Measurements from ENCODE around the gene CCDC167. TPM values are rescaled to one million over a fixed set of nuclear protein-coding genes. Genes with fewer than 3 reads are reported as not detected.

CCDC167 gene
- polyA plus RNA-seq, 3 donors, result 24.8 to 32.6 (median 31.1) TPM

DNA sequence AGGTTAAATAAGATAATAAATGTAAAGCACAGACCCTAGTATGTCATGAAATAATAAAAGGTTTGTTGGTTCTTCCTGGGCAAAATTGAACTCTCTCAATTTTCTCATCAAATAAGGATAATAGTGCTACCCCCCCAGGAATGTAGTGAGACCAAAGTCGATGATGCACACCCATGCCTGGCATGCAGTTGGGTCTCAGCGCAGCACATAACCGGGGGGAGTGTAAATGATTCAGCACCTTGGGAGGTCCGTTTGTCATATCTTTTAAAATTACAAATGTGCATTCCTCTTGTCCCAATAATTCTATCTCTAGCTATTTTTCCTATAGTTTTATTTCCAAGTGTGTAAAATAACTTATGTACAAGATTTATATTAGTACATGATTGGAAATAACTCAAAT lies 31.3 kb upstream of the CCDC167 start:
- no peak for DNase-seq (ENCODE audit: low read depth in 3 of 3, low spot score in 2 of 3)

DNA sequence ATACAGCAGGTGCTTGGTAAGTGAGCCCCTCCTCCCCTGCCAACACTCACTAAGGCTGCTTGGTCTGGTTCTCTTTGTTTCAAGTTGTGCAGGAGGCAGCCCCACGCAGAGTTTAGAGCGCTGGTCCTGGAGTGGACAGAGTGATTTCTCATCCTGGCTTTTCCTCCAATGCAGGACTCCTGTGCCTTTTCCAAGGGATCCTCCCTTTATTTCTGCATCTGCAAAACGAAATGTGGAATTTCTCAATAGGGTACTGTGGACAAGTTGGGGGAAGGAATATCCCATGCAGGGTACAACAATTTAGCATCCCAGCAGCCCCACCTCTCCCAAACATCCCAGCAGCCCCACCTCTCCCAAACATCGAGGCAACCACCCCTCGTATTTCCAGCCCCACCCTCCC lies 30.6 kb upstream of the CCDC167 start:
- DNase-seq (ENCODE audit: low read depth in 3 of 3, low spot score in 2 of 3), result no peak

GRCh38 chr6:37528541-37528940 lies 28.8 kb upstream of the CCDC167 start:
- DNase-seq (ENCODE audit: low read depth in 3 of 3, low spot score in 2 of 3), result no peak

- no peak for DNase-seq (ENCODE audit: low read depth in 3 of 3, low spot score in 2 of 3)
These were observed 26.0 kb upstream of the CCDC167 start for GRCh38 chr6:37525460-37526357.

- no peak for DNase-seq (ENCODE audit: low read depth in 3 of 3, low spot score in 2 of 3)
These were observed 25.3 kb upstream of the CCDC167 start for GRCh38 chr6:37524970-37525318.

DNA sequence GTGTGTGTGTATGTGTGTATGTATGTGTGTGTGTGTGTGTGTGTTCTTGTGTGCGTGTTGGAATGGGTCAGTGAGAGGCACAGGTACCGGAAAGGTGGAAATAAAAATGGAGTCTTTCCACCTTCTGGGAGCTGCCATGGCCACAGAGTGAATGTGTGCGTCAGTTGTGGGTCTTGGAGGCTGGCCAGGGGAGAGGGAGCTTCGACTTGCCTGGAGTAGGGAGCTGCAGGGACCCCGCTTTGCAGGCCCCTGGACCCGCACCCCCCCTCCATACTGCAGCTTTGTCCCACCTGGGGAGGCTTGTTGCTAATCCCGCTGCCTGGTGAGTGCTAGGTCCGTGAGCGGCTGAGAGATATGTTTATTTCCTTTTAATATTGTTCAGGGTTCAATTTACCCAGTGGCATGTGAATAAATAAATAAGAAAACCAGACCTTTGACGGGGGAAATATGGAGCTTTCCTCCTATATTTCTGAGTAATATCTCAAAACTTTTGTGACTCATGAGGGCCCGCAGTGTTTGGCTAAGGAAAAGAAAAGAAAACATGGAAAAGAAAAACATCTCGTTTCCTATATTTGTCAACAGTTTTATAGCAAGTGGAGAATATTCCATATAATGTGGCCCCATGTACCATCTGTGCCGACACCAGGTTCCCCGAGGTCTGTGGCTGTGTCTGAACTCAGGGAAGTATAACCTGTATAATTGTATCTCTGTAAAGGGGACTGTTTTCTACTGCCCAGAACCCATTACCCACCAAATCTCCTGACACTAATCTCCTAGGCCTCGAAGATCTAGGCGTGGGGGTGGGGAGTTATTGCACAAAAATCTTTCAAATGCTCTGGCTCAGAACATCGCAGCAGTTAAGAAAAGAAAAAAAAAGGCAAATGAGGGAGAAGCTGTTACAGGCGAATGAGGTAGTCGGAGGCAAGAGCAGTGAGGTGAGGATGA lies 24.6 kb upstream of the CCDC167 start:
- DNase-seq (ENCODE audit: low read depth in 3 of 3, low spot score in 2 of 3), result no peak

- no peak for DNase-seq (ENCODE audit: low read depth in 3 of 3, low spot score in 2 of 3)
These were observed 23.7 kb upstream of the CCDC167 start for GRCh38 chr6:37523412-37523811.

DNA sequence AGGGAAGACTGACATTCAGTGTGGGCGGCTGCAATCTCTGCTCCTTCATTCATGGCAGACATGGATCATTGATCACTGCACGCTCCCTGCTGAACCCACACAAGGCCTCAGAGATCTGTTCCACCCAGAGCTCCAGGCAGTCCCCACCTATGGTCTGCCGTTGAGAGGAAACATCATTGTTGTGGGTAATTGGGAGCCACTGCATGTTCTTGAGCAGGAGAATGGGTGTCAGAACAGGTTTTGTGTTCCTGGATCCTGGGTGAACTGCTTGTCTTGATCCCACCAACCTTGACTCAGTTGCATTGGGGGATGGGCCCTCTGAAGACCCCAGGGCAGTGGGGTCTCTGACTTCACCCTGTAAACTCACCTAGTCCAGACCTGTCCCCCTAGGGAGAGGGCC lies 23.1 kb upstream of the CCDC167 start:
- DNase-seq (ENCODE audit: low read depth in 3 of 3, low spot score in 2 of 3), result no peak

GRCh38 chr6:37521674-37522073 lies 22.0 kb upstream of the CCDC167 start:
- no peak for DNase-seq (ENCODE audit: low read depth in 3 of 3, low spot score in 2 of 3)

- no peak for DNase-seq (ENCODE audit: low read depth in 3 of 3, low spot score in 2 of 3)
These were observed 21.2 kb upstream of the CCDC167 start for GRCh38 chr6:37520926-37521325.

DNA sequence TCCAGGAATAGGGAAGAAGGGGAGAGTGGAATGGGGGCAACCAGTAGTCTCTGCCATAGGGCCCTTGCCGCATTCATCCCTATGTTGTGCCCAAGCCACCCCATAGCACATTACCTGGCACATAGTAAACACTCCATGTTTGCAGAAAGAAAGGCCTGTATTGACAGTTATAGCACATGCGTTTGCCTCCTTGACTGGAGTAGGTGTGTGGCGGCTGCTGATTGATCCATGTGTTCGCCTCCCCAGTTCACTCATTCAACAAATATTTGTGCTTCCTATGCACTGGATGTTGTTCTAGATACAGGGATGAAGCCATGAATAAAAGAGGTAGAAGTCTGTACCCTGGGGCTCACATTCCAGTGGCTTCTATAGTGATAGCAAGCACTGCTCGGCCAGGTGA lies 19.8 kb upstream of the CCDC167 start:
- no peak for DNase-seq (ENCODE audit: low read depth in 3 of 3, low spot score in 2 of 3)

DNA sequence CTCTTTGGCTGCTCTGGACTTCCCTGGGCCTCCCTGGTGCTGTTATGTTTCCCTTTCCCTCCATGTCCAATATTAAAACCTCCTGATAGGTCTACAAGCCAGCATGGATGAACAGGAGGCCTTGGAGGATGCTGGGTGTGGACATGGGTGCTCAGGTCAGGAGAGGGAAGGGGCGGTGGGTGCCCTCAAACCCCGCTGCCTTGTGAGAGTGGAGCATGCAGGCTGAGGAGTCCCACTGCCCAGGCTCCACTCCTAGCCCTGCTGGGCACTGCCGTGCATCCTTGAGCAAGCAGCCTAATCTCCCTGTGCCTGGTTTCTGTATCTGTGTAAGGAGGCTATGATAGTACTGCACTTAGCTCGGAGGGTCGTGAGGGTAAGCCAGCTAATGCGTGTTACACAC lies 18.4 kb upstream of the CCDC167 start:
- DNase-seq (ENCODE audit: low read depth in 3 of 3, low spot score in 2 of 3), result no peak

GRCh38 chr6:37517411-37517812 lies 17.7 kb upstream of the CCDC167 start:
- DNase-seq (ENCODE audit: low read depth in 3 of 3, low spot score in 2 of 3), result no peak

- DNase-seq (ENCODE audit: low read depth in 3 of 3, low spot score in 2 of 3), result no peak
These were observed 17.3 kb upstream of the CCDC167 start for GRCh38 chr6:37516920-37517405.

- DNase-seq (ENCODE audit: low read depth in 3 of 3, low spot score in 2 of 3), result no peak
These were observed 16.6 kb upstream of the CCDC167 start for GRCh38 chr6:37516076-37516919.

DNA sequence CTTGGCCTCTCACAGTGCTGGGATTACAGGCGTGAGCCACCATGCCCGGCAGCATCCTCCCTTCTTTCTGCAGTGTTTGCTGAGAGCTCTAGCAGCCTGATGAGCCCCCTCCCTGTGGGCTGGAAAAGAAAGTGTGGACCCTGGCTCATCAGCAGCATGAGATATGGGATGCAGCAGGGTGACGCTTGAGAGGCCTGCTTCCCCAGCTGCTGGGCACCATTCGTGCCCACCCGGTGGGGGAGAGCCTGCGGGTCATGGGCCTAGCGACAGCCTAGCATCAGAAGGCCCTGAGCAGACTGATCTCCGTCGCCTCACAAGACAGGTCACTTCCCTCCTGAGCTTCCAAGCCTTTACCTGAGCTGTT lies 16.0 kb upstream of the CCDC167 start:
- no peak for DNase-seq (ENCODE audit: low read depth in 3 of 3, low spot score in 2 of 3)

DNA sequence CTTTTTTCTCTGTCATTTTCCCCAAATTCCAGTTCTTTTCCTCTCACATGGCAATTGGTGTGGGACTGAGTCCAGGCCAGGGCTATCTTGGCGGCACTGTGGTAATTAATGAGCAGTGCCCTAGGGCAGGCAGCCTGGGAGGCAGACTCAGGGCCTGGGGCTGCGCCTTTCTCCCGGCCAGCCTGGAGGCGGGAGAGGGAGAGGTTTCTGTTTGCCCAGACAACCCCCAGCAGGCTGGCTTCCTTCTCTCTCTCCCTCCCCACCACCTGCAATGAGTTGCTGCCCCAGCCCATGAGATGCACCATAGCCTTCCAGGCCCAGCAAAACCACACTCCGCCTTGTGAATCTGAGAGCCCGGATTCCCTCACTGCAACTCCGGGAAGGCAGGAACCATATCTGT lies 15.1 kb upstream of the CCDC167 start:
- DNase-seq (ENCODE audit: low read depth in 3 of 3, low spot score in 2 of 3), result no peak

DNA sequence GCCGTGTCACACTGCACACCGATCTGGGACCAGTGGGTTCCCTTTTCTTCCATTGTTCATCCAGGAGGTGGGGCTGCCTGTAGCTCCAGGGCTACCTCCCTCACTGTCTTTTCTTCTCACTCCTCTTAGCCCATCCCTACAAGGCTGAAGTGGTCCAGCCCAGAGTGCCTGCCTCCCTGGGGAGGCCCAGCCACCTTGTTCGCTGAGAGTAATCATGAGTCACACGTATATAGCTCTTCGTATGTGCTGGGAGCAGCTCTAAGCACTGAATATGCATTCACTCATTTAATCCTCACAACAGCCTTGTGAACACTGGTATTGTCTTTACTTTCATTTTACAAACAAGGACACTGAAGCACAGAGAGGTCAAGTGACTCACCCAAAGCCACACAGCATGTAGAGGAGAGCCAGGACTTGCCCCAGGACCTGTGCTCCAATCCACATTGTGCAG lies 14.7 kb upstream of the CCDC167 start:
- no peak for DNase-seq (ENCODE audit: low read depth in 3 of 3, low spot score in 2 of 3)

- no peak for DNase-seq (ENCODE audit: low read depth in 3 of 3, low spot score in 2 of 3)
These were observed 13.9 kb upstream of the CCDC167 start for GRCh38 chr6:37513576-37513975.

DNA sequence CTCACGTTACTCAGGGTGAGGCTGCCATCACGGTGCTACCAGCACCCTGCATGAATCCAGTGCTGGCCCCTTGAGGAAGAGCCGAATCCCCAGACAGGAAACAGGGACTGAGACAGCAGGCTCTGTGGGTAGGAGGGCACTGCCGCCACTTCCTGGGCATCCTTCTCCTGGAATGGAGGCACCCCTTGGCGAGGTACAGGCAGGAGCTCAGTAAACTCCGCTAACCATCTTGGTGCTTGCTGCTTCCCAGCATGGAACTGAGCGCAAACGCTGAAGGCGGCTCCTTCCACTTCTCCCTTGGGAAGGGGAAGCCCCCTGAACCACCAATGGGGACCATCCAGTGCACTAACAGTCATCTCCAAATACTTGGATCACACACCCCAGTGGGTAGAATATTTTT lies 13.5 kb upstream of the CCDC167 start:
- DNase-seq (ENCODE audit: low read depth in 3 of 3, low spot score in 2 of 3), result no peak
